H1 (cell line): ENCODE data around the gene BTBD10. TPM values are rescaled to one million over a fixed set of nuclear protein-coding genes. Genes with fewer than 3 reads are reported as not detected.

Experiments used
- CTCF ChIA-PET: fragments of 300-600 bp; sonication (Branson Sonifier 250); formaldehyde crosslinking; loops from one replicate; lab custom pipeline; 2021; ENCODE audit not compliant: partially characterized antibody; lab: Charles Lee
- POLR2A ChIA-PET: fragments of 300-600 bp; sonication (Branson Sonifier 250); formaldehyde crosslinking; loops from one replicate; lab custom pipeline; 2021; ENCODE audit warnings: inconsistent platforms; ENCODE audit not compliant: partially characterized antibody; lab: Charles Lee
- DNase-seq, 2 experiments: peaks; one replicate each; pipeline versions ENCODE4 v3.0.0 to v3.0.0-alpha.2; 2010 to 2022; ENCODE audit warnings: low spot score in 2 of 2, low read depth in 1 of 2, mixed read lengths in 1 of 2
- FAIRE-seq: peaks from 2 replicates; lab custom pipeline; 2011; peaks lifted over from hg19 to GRCh38; lab: Jason Lieb, UNC
- H2AFZ ChIP-seq: 2 replicates; pipeline ENCODE4 v1.8.1; 2012; ENCODE audit warnings: low read length, inconsistent platforms
- H2AK5ac ChIP-seq: 2 replicates; pipeline ENCODE4 v1.6.1; 2013; ENCODE audit warnings: low read depth, low read length
- H2BK120ac ChIP-seq: replicated peaks from 2 replicates; pipeline ENCODE3; 2013; ENCODE audit warnings: low read depth, low read length, inconsistent platforms
- H2BK12ac ChIP-seq: 2 replicates; pipeline ENCODE4 v1.6.1; 2013; ENCODE audit warnings: low read depth, low read length
- H2BK15ac ChIP-seq: 2 replicates; pipeline ENCODE4 v1.6.1; 2013; ENCODE audit warnings: low read length
- H2BK20ac ChIP-seq: 2 replicates; pipeline ENCODE4 v1.6.1; 2013; ENCODE audit warnings: low read length
- H2BK5ac ChIP-seq: 2 replicates; pipeline ENCODE4 v1.6.1; 2013; ENCODE audit warnings: low read depth, low read length
- H3K14ac ChIP-seq: 2 replicates; pipeline ENCODE4 v1.6.1; 2013; ENCODE audit warnings: inconsistent platforms; ENCODE audit not compliant: insufficient read length
- H3K18ac ChIP-seq: 2 replicates; pipeline ENCODE4 v1.6.1; 2013; ENCODE audit warnings: low read length; ENCODE audit errors: extremely low read depth
- H3K23ac ChIP-seq: 2 replicates; pipeline ENCODE4 v1.6.1; 2013; ENCODE audit warnings: inconsistent platforms; ENCODE audit not compliant: insufficient read length
- H3K23me2 ChIP-seq: 2 replicates; pipeline ENCODE4 v1.6.1; 2013; ENCODE audit warnings: low read depth, low read length
- H3K27ac ChIP-seq: 2 replicates; pipeline ENCODE4 v1.6.1; 2011; ENCODE audit warnings: low read depth, low read length, inconsistent platforms
- H3K27me3 ChIP-seq, 4 experiments: replicated peaks in 1 of 4; 1 replicate in 1 of 4; 2 replicates in 3 of 4; pipeline versions ENCODE4 v1.6.1 to v1.8.1; 2011 to 2013; ENCODE audit warnings: low read length in 3 of 4, mild to moderate bottlenecking in 3 of 4, inconsistent platforms in 2 of 4, mixed read lengths in 2 of 4, moderate library complexity in 1 of 4; ENCODE audit not compliant: control insufficient read depth in 3 of 4, insufficient read depth in 3 of 4; ENCODE audit errors: extremely low read depth in 1 of 4
- H3K36me3 ChIP-seq, 4 experiments: 2 replicates each; pipeline versions ENCODE4 v1.6.1 to v1.8.1; 2011 to 2013; ENCODE audit warnings: mild to moderate bottlenecking in 4 of 4, low read length in 3 of 4, moderate library complexity in 2 of 4, control low read depth in 1 of 4, inconsistent platforms in 1 of 4; ENCODE audit not compliant: insufficient read depth in 4 of 4, control insufficient read depth in 2 of 4
- H3K4ac ChIP-seq: replicated peaks from 2 replicates; pipeline ENCODE3; 2013; ENCODE audit warnings: low read length, low read depth, mixed read lengths, inconsistent platforms; ENCODE audit not compliant: insufficient read length
- H3K4me1 ChIP-seq, 4 experiments: replicated peaks in 1 of 4; 1 replicate in 1 of 4; 2 replicates in 3 of 4; pipeline versions ENCODE4 v1.6.1 to v1.8.1; 2011 to 2013; ENCODE audit warnings: low read length in 3 of 4, inconsistent platforms in 2 of 4, mixed read lengths in 1 of 4; ENCODE audit not compliant: insufficient read depth in 4 of 4, control insufficient read depth in 3 of 4
- H3K4me2 ChIP-seq, 2 experiments: 2 replicates each; pipeline versions ENCODE4 v1.6.1 to v1.8.1; 2011 to 2013; ENCODE audit warnings: low read depth in 2 of 2, low read length in 2 of 2, control low read depth in 1 of 2, inconsistent platforms in 1 of 2, mild to moderate bottlenecking in 1 of 2; ENCODE audit not compliant: insufficient read depth in 1 of 2
- H3K4me3 ChIP-seq, 4 experiments: fragments of 200-600, 300-600 bp in 1 of 4; sonication (generic), shearing (Covaris generic), sonication (Bioruptor Twin) in 1 of 4; 2 replicates each; pipeline versions ENCODE4 v1.5.1 to v1.8.1; 2011 to 2016; ENCODE audit warnings: low read length in 4 of 4, low read depth in 3 of 4, control low read depth in 2 of 4, inconsistent platforms in 2 of 4, mild to moderate bottlenecking in 2 of 4, mixed read lengths in 1 of 4, moderate library complexity in 1 of 4; ENCODE audit not compliant: insufficient read depth in 2 of 4; ENCODE audit errors: extremely low read depth in 1 of 4
- H3K56ac ChIP-seq: replicated peaks from 2 replicates; pipeline ENCODE3; 2013; ENCODE audit warnings: low read depth, mild to moderate bottlenecking, mixed read lengths, low read length, inconsistent platforms; ENCODE audit not compliant: insufficient read length
- H3K79me1 ChIP-seq: 2 replicates; pipeline ENCODE4 v1.6.1; 2013; ENCODE audit warnings: low read depth, low read length, control low read depth
- H3K79me2 ChIP-seq, 2 experiments: 2 replicates each; pipeline versions ENCODE4 v1.6.1 to v1.8.1; 2012 to 2013; ENCODE audit warnings: low read length in 2 of 2, mild to moderate bottlenecking in 2 of 2, inconsistent platforms in 1 of 2; ENCODE audit not compliant: insufficient read depth in 2 of 2, control insufficient read depth in 1 of 2
- H3K9ac ChIP-seq, 4 experiments: replicated peaks in 1 of 4; 1 replicate in 1 of 4; 2 replicates in 3 of 4; pipeline versions ENCODE4 v1.6.1 to v1.8.1; 2011 to 2013; ENCODE audit warnings: low read depth in 3 of 4, low read length in 3 of 4, control low read depth in 2 of 4, mild to moderate bottlenecking in 2 of 4, moderate library complexity in 2 of 4, inconsistent platforms in 1 of 4; ENCODE audit errors: extremely low read depth in 1 of 4
- H3K9me3 ChIP-seq, 2 experiments: 2 replicates each; pipeline versions ENCODE4 v1.6.1 to v1.8.1; 2012 to 2013; ENCODE audit warnings: mild to moderate bottlenecking in 2 of 2, moderate library complexity in 2 of 2, control low read depth in 1 of 2, inconsistent platforms in 1 of 2, low read depth in 1 of 2, low read length in 1 of 2, mixed read lengths in 1 of 2; ENCODE audit not compliant: insufficient read depth in 2 of 2
- H4K20me1 ChIP-seq, 2 experiments: replicated peaks in 1 of 2; 2 replicates each; pipeline versions ENCODE3 to v1.8.1; 2011 to 2013; ENCODE audit warnings: inconsistent platforms in 2 of 2, low read length in 2 of 2, mild to moderate bottlenecking in 1 of 2; ENCODE audit not compliant: insufficient read depth in 2 of 2, control insufficient read depth in 1 of 2
- H4K5ac ChIP-seq: 2 replicates; pipeline ENCODE4 v1.6.1; 2013; ENCODE audit warnings: low read length, low read depth, mixed read lengths, inconsistent platforms; ENCODE audit not compliant: insufficient read length
- H4K8ac ChIP-seq: 2 replicates; pipeline ENCODE4 v1.8.0; 2013; ENCODE audit warnings: mild to moderate bottlenecking, moderate library complexity, low read length, inconsistent platforms; ENCODE audit not compliant: insufficient read depth; ENCODE audit errors: extremely low read depth
- H4K91ac ChIP-seq: replicated peaks from 2 replicates; pipeline ENCODE3; 2013; ENCODE audit warnings: low read length, mixed read lengths, inconsistent platforms; ENCODE audit not compliant: insufficient read length
- NANOG ChIP-seq: IDR thresholded peaks from 2 replicates; pipeline ENCODE4 v1.6.1; 2011; ENCODE audit warnings: low read length, low read depth, mild to moderate bottlenecking, inconsistent platforms; ENCODE audit not compliant: insufficient read depth, poor library complexity, severe bottlenecking
- SIRT6 ChIP-seq: IDR thresholded peaks from one replicate; pipeline ENCODE4 v1.7.1; 2012; ENCODE audit warnings: low read length, inconsistent platforms
- WGBS, 2 experiments: shearing (Covaris generic) in 1 of 2; methylation state at CpG; one replicate each; pipeline versions ENCODE4 v1.1.6 to v1.1.7; 2013 to 2015; ENCODE audit warnings: low lambda C conversion rate in 2 of 2, mixed read lengths in 2 of 2, inconsistent platforms in 1 of 2, low coverage in 1 of 2, missing lambda C conversion rate in 1 of 2; ENCODE audit not compliant: insufficient replicate concordance in 2 of 2, insufficient coverage in 1 of 2, insufficient read length in 1 of 2; ENCODE audit errors: extremely low coverage in 1 of 2, missing lambda C conversion rate in 1 of 2; 5-methylcytosine and 5-hydroxymethylcytosine counted together
- polyA plus RNA-seq, 7 experiments: library from polyadenylated mRNA; depleted of rRNA in 3 of 7; stranded (reverse) in 5 of 7; unstranded in 2 of 7; fragments of >200 nt in 5 of 7; fragments of 200-250 nt in 2 of 7; gene quantifications; 1 replicate in 5 of 7; 2 replicates in 1 of 7; 4 replicates in 1 of 7; pipeline versions ENCODE4 v1.2.1 to v1.2.3, GENCODE V29; 2011 to 2013; ENCODE audit warnings: missing spikeins in 2 of 7, mixed read lengths in 2 of 7
- total RNA-seq: library from RNA; stranded (reverse); fragmentation: NEBNext Ultra II Directional; extraction: Animal tissue kit (Norgen Biotek cat#: 25700); gene quantifications from 2 replicates; pipeline ENCODE4 v1.2.1, GENCODE V29; 2021

Gene BTBD10
- total and polyA plus RNA-seq, 2 of the 8 experiments (the other 6 are each of a cell fraction or from before 2014, with no cell fraction given), result 13.8 to 22.2 TPM

DNA sequence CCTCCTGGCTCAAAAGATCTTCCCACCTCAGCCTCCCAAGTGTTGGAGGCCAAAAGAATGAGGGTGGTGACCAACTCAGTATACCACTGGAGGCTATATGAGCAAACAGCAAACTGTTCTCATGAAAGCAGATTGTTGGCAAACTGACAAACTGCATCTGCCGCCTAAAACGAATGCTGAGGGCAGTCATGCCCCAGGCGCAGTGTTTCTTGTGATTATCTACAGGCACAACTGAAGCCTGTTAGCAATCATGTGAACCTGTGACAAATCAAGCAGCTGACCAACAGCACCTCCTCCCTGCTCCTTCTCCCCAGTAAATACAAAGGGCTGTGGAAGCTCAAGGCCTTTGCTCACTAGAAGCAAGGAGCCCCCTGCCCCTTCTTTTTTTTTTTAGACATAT is 47.8 kb downstream of the BTBD10 start:
- peaks cover 0 to 3% (median under 1%) of the 10 kb centered on the region in 4 experiments; a peak in 2 of 8 replicates for H3K36me3 ChIP-seq
- no peaks in the 10 kb centered on the region for H3K79me1 ChIP-seq
- H4K8ac ChIP-seq, result no peak overlapping the region
- DNase-seq, result no peak
- no peak overlapping the region for H4K91ac ChIP-seq
- H2BK20ac ChIP-seq, result no peak overlapping the region
- no peak overlapping the region for H2BK120ac ChIP-seq
- no peak overlapping the region for H4K5ac ChIP-seq
- no peaks in the 10 kb centered on the region for H3K4me1 ChIP-seq
- WGBS, 2 experiments, result 100% methylated on average over 3 of the region's 3 CpGs; no CpG with 5 or more reads in 1 of the 2 experiments
- H3K9ac ChIP-seq, result no peak overlapping the region
- H2BK12ac ChIP-seq, result no peak overlapping the region
- H2BK15ac ChIP-seq, result no peak overlapping the region
- no peak overlapping the region for H3K14ac ChIP-seq
- H3K27me3 ChIP-seq, result no peaks in the 10 kb centered on the region
- H3K56ac ChIP-seq, result no peak overlapping the region
- H4K20me1 ChIP-seq, result no peaks in the 10 kb centered on the region
- no peaks in the 10 kb centered on the region for H3K79me2 ChIP-seq
- no peak overlapping the region for H2AFZ ChIP-seq
- POLR2A ChIA-PET, result no interaction called here
- H3K27ac ChIP-seq, result no peak overlapping the region
- H3K23me2 ChIP-seq, result no peaks in the 10 kb centered on the region
- no peak overlapping the region for H2BK5ac ChIP-seq
- no peaks in the 10 kb centered on the region for H3K9me3 ChIP-seq
- FAIRE-seq, result no peak
- CTCF ChIA-PET, result no interaction called here
- no peak overlapping the region for H3K23ac ChIP-seq
- TF ChIP-seq SIRT6 (no peak), NANOG (no peak)
- TF ChIP-seq, all 59 proteins: peak for 0
- no peak overlapping the region for H3K4me2 ChIP-seq
- H3K4me3 ChIP-seq, result no peak overlapping the region
- no peak overlapping the region for H2AK5ac ChIP-seq
- no peak overlapping the region for H3K4ac ChIP-seq
- H3K18ac ChIP-seq, result no peak overlapping the region
